Effector memory CD8-positive, alpha-beta T cell (primary cell): Measurements from ENCODE around the gene BAHCC1.
A peak's percentile ranks its signal among the peaks of the same experiment; 100 is the strongest.

Experiments used
- ATAC-seq: fragments of 150-1000 bp; cut with Tn5 transposase; replicated peaks from 2 replicates; pipeline ENCODE4 v1.10.0; 2021; ENCODE audit warnings: mild to moderate bottlenecking, moderate library complexity
- DNase-seq, 3 experiments: peaks; one replicate each; pipeline ENCODE4 v3.0.0; 2021
- H3K27ac Mint-ChIP-seq, 2 donors: one replicate each; pipeline ENCODE4 v1.8.0; 2022; ENCODE audit warnings: mild to moderate bottlenecking in 2 of 2, mixed read lengths in 2 of 2, moderate library complexity in 2 of 2
- H3K27me3 Mint-ChIP-seq, 2 donors: one replicate each; pipeline ENCODE4 v1.8.0; 2022; ENCODE audit warnings: mixed read lengths in 2 of 2
- H3K36me3 Mint-ChIP-seq: one replicate; pipeline ENCODE4 v1.8.0; 2022; ENCODE audit warnings: mild to moderate bottlenecking, moderate library complexity, mixed read lengths; ENCODE audit not compliant: insufficient read depth
- H3K4me1 Mint-ChIP-seq, 2 donors: one replicate each; pipeline ENCODE4 v1.8.0; 2022; ENCODE audit warnings: low read depth in 2 of 2, mixed read lengths in 2 of 2
- H3K4me3 Mint-ChIP-seq, 2 donors: one replicate each; pipeline ENCODE4 v1.8.0; 2022; ENCODE audit warnings: mild to moderate bottlenecking in 2 of 2, mixed read lengths in 2 of 2, moderate library complexity in 2 of 2
- H3K9me3 Mint-ChIP-seq, 2 donors: one replicate each; pipeline ENCODE4 v1.8.0; 2022; ENCODE audit warnings: mixed read lengths in 2 of 2

BAHCC1 gene

DNA sequence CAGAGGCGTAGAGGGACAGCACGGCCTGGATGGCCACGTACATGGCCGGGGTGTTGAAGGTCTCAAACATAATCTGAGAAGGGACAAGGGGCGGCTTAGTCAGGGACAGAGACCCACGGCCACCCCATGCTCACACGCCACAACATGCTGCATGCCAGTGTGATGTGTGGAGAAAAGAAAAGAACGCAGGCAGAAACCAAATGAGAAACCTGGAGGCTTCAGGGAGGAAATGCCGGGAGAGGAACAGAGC lies 116.2 kb downstream of the BAHCC1 start:
- H3K27me3 Mint-ChIP-seq: no peaks in the 10 kb centered on the region
- H3K36me3 Mint-ChIP-seq: peaks cover 70% of the 10 kb centered on the region
- DNase-seq: no peak
- no peak for ATAC-seq
- peak overlapping the region; percentile 94 to 99 for H3K4me3 Mint-ChIP-seq
- peaks cover 57 to 58% of the 10 kb centered on the region in 2 donors for H3K4me1 Mint-ChIP-seq
- no peaks in the 10 kb centered on the region for H3K9me3 Mint-ChIP-seq
- H3K27ac Mint-ChIP-seq: peak overlapping the region; percentile 94 to 99

GRCh38 chr17:81511804-81512561 lies 116.7 kb downstream of the BAHCC1 start:
- Mint-ChIP-seq H3K4me3 (peak overlapping the region; percentile 94 to 99), H3K9me3 (no peaks in the 10 kb centered on the region), H3K27ac (peak overlapping the region; percentile 94 to 99), H3K27me3 (no peaks in the 10 kb centered on the region), H3K4me1 (peaks cover 61 to 62% of the 10 kb centered on the region in 2 donors), H3K36me3 (peaks cover 70% of the 10 kb centered on the region)
- DNase-seq (peak; percentile 26 to 36 (median 26)), ATAC-seq (no peak)

DNA sequence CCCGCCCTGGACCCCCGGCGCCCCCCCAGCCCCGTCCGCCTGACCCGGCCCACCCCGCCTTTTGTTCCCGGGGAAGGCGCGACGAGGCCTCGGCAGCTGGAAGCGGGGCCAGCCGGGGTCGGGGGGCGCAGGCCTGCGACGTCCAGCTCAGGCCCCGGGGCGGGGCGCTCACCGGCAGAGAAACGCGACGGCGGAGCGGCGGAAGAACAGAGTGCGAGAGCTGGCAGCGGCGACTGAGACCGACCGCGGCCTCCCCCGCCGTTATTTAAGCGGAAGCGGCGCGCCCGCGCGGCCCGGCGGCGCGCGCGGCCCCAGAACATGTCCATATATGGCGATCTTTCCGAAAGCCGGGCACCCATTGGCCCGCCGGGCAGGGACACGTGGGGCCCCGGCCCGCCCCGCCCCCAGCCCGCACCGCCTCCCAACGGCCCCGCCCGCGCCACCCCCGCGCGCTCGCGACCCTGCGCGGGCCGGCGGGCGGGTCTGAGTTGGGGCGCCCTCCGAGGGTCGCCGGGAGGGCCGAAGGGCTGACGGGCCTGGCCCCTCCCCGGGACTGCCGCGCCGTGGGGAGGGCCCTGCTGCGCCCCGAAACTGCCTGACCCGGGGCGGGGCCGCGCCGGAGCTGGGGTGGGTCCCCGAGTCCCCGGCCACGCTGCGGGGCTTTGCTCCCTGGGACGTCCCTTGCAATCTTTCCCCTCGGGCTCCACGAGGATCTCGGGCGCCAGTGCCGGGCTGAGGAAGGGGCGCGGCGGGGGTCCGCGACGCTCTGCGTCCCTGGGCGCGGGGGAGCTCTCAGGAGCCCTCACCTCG lies 117.5 kb downstream of the BAHCC1 start, which contains the start of gene ACTG1:
ACTG1 (minus strand) TSS at position 238 of the 810 bp plus-strand sequence. CDS start 445 bp downstream, outside the sequence.
- Mint-ChIP-seq H3K36me3 (peaks cover 69% of the 10 kb centered on the region), H3K27me3 (no peaks in the 10 kb centered on the region), H3K4me3 (peak within 1 kb of the TSS; percentile 94 to 99), H3K27ac (peak within 1 kb of the TSS; percentile 94 to 99), H3K9me3 (no peaks in the 10 kb centered on the region), H3K4me1 (peaks cover 59 to 60% of the 10 kb centered on the region in 2 donors)
- ATAC-seq (peak; percentile 71), DNase-seq (peak; percentile 84 to 86 (median 85))

DNA sequence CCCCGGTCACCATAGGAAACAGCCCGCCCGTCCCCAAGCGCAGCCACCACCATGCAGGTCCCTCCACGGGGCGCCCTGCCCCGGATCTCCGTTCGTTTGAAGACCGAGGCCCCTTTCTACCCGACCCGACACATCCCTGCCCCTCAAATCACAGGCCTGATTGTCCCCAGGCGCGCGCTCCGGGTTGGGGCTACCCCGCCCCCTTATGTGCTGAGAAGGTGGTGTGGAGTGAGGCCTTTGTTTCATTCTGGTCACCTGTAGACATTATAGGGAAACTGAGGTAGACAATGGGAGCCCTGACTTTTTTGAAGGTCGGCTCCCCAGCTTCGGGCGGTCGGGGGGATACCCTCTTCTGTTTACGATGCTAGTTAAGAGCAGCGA lies 118.1 kb downstream of the BAHCC1 start:
- peak overlapping the region; percentile 90 to 94 for H3K4me3 Mint-ChIP-seq
- peak; percentile 59 to 64 (median 60) for DNase-seq
- H3K9me3 Mint-ChIP-seq: no peaks in the 10 kb centered on the region
- H3K36me3 Mint-ChIP-seq: peaks cover 64% of the 10 kb centered on the region
- peak; percentile 41 for ATAC-seq
- H3K4me1 Mint-ChIP-seq: peaks cover 59 to 63% of the 10 kb centered on the region in 2 donors
- H3K27ac Mint-ChIP-seq: peak overlapping the region; percentile 90 to 93
- H3K27me3 Mint-ChIP-seq: no peaks in the 10 kb centered on the region

GRCh38 chr17:81513753-81514488 lies 118.7 kb downstream of the BAHCC1 start:
- peak overlapping the region; percentile 90 to 93 for H3K27ac Mint-ChIP-seq
- peak in 2 of 3 experiments; percentile 13 to 18 for DNase-seq
- peaks cover 58% of the 10 kb centered on the region for H3K36me3 Mint-ChIP-seq
- peak overlapping the region; percentile 90 to 94 for H3K4me3 Mint-ChIP-seq
- H3K9me3 Mint-ChIP-seq: no peaks in the 10 kb centered on the region
- ATAC-seq: no peak
- H3K27me3 Mint-ChIP-seq: no peaks in the 10 kb centered on the region
- H3K4me1 Mint-ChIP-seq: peaks cover 54 to 59% of the 10 kb centered on the region in 2 donors

- DNase-seq (no peak), ATAC-seq (no peak)
Observed at GRCh38 chr17:81514489-81514738, 119.2 kb downstream of the BAHCC1 start.

GRCh38 chr17:81514739-81515529 lies 119.7 kb downstream of the BAHCC1 start:
- DNase-seq (peak in 2 of 3 experiments; percentile 41 to 51), ATAC-seq (peak; percentile 20)
- peak overlapping the region; percentile 82 to 88 for H3K27ac Mint-ChIP-seq
- peaks cover 48% of the 10 kb centered on the region for H3K36me3 Mint-ChIP-seq
- H3K4me1 Mint-ChIP-seq: peaks cover 44 to 49% of the 10 kb centered on the region in 2 donors
- peak overlapping the region; percentile 90 to 94 for H3K4me3 Mint-ChIP-seq
- H3K9me3 Mint-ChIP-seq: no peaks in the 10 kb centered on the region
- no peaks in the 10 kb centered on the region for H3K27me3 Mint-ChIP-seq

More at GRCh38 chr17:81514489-81514738, 119.2 kb downstream of the BAHCC1 start:
- Mint-ChIP-seq H3K36me3 (peaks cover 53% of the 10 kb centered on the region), H3K9me3 (no peaks in the 10 kb centered on the region), H3K4me3 (peak overlapping the region; percentile 90 to 94), H3K4me1 (peaks cover 49 to 54% of the 10 kb centered on the region in 2 donors), H3K27ac (peak overlapping the region in 1 of 2 donors; percentile 93), H3K27me3 (no peaks in the 10 kb centered on the region)

GRCh38 chr17:81515530-81516041 lies 120.3 kb downstream of the BAHCC1 start:
- H3K27ac Mint-ChIP-seq: peak overlapping the region; percentile 82 to 88
- peaks cover 41% of the 10 kb centered on the region for H3K36me3 Mint-ChIP-seq
- ATAC-seq (no peak), DNase-seq (no peak)
- no peaks in the 10 kb centered on the region for H3K9me3 Mint-ChIP-seq
- peaks cover 39 to 44% of the 10 kb centered on the region in 2 donors for H3K4me1 Mint-ChIP-seq
- H3K4me3 Mint-ChIP-seq: peak overlapping the region; percentile 90 to 94
- no peaks in the 10 kb centered on the region for H3K27me3 Mint-ChIP-seq
